Upper lobe of right lung (tissue), 1 donor: ENCODE results near the gene CNTNAP2. TPM values are rescaled to one million over a fixed set of nuclear protein-coding genes. Genes with fewer than 3 reads are reported as not detected.

ENCODE experiments used
- ATAC-seq: fragments of 200-7000 bp; cut with Tn5 transposase; one replicate; pipeline ENCODE4 v1.9.1; 2020; ENCODE audit warnings: mild to moderate bottlenecking, moderate library complexity
- DNase-seq: peaks from one replicate; pipeline ENCODE4 v3.0.0-alpha.2; 2020
- H3K27ac ChIP-seq: fragments of 200-600 bp; one replicate; pipeline ENCODE4 v1.8.0; 2022
- H3K27me3 ChIP-seq: fragments of 200-600 bp; one replicate; pipeline ENCODE4 v1.8.0; 2022; ENCODE audit warnings: mild to moderate bottlenecking
- H3K36me3 ChIP-seq: fragments of 200-600 bp; one replicate; pipeline ENCODE4 v1.8.0; 2022
- H3K4me1 ChIP-seq: fragments of 200-600 bp; one replicate; pipeline ENCODE4 v1.8.0; 2022
- H3K4me3 ChIP-seq: fragments of 200-600 bp; one replicate; pipeline ENCODE4 v1.8.0; 2022; ENCODE audit warnings: mild to moderate bottlenecking
- H3K9me3 ChIP-seq: fragments of 200-600 bp; one replicate; pipeline ENCODE4 v1.8.0; 2022
- intact Hi-C: fragments of 100-400 bp; cut with DNase I; formaldehyde crosslinking; loops from one replicate; pipeline ENCODE4 v1.11.0; 2022
- total RNA-seq: library from RNA; stranded (reverse); fragmentation: NEBNext Ultra II Directional; extraction: Animal tissue kit (Norgen Biotek cat#: 25700); gene quantifications from one replicate; pipeline ENCODE4 v1.2.1, GENCODE V29; 2021
- TF ChIP-seq, protein P1 (sequence below): fragments of 200-600 bp; IDR thresholded peaks from one replicate; pipeline ENCODE4 v1.8.0; 2022; ENCODE audit warnings: antibody characterized with exemption
- donor health status: DM: no; HTN: yes; CAD: no; lungs with severe emphysema.

Gene CNTNAP2
- total RNA-seq, 1 donor from 2014 or later: 0.41 TPM

- DNase-seq: no peak
- H3K27me3 ChIP-seq: no peaks in the 10 kb centered on the region
- no peak for ATAC-seq
Measured at GRCh38 chr7:147483634-147484292, 1367.2 kb downstream of the CNTNAP2 start.

DNA sequence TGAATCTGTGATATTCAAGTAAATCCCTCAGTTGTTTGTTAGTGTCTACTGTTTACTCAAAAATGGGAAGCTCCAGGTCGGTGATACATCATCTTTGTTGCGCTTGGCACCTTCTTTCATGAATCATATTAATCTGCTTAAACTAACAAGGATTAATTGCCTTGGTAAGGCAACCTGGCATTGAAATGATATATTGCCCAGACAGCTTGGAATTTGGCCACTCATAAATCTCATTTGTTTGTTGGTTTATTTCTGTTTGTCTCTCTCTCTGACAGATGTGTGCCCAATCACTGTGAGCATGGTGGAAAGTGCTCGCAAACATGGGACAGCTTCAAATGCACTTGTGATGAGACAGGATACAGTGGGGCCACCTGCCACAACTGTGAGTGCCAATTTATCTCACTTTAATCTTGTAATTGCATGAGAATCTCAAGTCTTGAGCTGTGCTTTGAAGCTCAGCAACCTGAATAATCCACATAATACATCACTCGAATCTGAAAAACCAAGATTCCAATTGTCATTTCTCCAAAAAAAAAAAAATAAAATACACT, 1369.1 kb downstream of the CNTNAP2 start:
- Histone ChIP-seq H3K36me3 (no peaks in the 10 kb centered on the region), H3K27me3 (no peaks in the 10 kb centered on the region), H3K4me1 (no peaks in the 10 kb centered on the region), H3K27ac (no peak overlapping the region), H3K9me3 (no peaks in the 10 kb centered on the region), H3K4me3 (no peak overlapping the region)
- DNase-seq: no peak
- intact Hi-C loops: no loop called here
- TF ChIP-seq, protein P1, sequence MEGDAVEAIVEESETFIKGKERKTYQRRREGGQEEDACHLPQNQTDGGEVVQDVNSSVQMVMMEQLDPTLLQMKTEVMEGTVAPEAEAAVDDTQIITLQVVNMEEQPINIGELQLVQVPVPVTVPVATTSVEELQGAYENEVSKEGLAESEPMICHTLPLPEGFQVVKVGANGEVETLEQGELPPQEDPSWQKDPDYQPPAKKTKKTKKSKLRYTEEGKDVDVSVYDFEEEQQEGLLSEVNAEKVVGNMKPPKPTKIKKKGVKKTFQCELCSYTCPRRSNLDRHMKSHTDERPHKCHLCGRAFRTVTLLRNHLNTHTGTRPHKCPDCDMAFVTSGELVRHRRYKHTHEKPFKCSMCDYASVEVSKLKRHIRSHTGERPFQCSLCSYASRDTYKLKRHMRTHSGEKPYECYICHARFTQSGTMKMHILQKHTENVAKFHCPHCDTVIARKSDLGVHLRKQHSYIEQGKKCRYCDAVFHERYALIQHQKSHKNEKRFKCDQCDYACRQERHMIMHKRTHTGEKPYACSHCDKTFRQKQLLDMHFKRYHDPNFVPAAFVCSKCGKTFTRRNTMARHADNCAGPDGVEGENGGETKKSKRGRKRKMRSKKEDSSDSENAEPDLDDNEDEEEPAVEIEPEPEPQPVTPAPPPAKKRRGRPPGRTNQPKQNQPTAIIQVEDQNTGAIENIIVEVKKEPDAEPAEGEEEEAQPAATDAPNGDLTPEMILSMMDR: no peak
- no peak for ATAC-seq

More at GRCh38 chr7:147483634-147484292, 1367.2 kb downstream of the CNTNAP2 start:
- TF ChIP-seq, protein P1: no peak
- no peaks in the 10 kb centered on the region for H3K4me1 ChIP-seq
- intact Hi-C loops: no loop called here
- H3K36me3 ChIP-seq: no peaks in the 10 kb centered on the region
- H3K27ac ChIP-seq: no peak overlapping the region
- no peaks in the 10 kb centered on the region for H3K9me3 ChIP-seq
- H3K4me3 ChIP-seq: no peak overlapping the region

DNA sequence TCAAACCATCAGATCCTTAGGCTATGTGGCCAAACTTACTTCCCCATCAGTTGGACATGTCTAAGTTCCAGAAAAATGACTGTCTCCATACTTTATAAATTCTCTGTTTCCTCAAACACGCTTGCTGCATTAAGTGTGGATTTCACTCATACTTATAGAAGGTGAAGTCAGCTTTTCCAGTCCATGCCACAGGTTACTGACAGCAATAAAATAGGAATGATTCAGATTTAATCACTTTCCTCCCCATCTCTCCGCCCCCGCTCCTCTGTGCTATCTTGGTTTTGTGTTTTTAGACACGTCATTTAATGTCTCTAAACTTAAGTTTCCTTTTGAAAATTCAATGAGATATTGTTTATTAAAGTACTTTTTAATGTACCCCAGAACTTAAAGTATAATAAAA, 1376.0 kb downstream of the CNTNAP2 start:
- no peaks in the 10 kb centered on the region for H3K27me3 ChIP-seq
- no peaks in the 10 kb centered on the region for H3K36me3 ChIP-seq
- no peaks in the 10 kb centered on the region for H3K9me3 ChIP-seq
- H3K4me1 ChIP-seq: no peaks in the 10 kb centered on the region
- ATAC-seq (no peak), DNase-seq (no peak)
- no peak overlapping the region for H3K27ac ChIP-seq
- TF ChIP-seq, protein P1: no peak
- H3K4me3 ChIP-seq: no peak overlapping the region
- intact Hi-C loops: no loop called here

DNA sequence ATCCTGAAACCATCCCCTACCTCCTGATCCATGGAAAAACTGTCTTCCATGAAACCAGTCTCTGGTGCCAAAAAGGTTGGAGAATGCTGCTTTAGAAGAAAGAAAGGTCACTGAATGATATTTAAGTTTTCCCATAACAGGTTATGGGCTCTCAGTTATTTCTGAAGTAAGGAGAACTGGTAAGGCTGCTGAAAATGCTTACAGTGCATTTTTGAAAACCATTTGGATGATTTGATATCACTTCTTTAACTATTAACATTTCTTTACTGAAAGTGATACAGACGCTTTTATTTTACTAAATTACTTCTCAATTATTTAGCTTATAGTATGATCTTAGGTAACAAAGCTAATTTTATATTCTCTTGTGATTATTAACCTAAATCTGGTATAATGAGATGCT, 1379.6 kb downstream of the CNTNAP2 start:
- no peak overlapping the region for H3K4me3 ChIP-seq

DNA sequence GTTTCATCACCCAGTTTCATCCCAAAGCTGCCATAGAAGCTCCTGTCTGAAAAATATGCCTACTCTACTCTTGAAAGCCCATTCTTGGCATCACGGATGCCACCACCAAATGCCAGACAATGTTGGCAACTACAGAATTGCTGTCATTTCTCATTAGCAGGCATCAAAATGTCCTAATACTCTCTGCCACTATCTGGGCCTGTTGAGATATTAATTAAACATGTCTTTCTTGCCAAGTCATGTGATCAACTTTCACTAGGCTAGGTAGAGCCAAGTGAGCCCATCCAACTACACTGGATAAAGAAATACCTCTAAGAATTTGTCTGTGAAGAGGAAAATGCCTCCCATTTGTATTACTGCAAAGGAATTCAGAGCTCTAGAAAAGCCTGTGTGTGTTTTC, 1380.6 kb downstream of the CNTNAP2 start:
- DNase-seq: no peak
- Histone ChIP-seq H3K27ac (no peak overlapping the region), H3K36me3 (no peaks in the 10 kb centered on the region), H3K27me3 (no peaks in the 10 kb centered on the region), H3K9me3 (no peaks in the 10 kb centered on the region), H3K4me3 (no peak overlapping the region), H3K4me1 (no peaks in the 10 kb centered on the region)
- no peak for ATAC-seq
- intact Hi-C loops: no loop called here
- TF ChIP-seq, protein P1: no peak

More for the DNA sequence above, 1379.6 kb downstream of the CNTNAP2 start:
- intact Hi-C loops: no loop called here
- Histone ChIP-seq H3K27me3 (no peaks in the 10 kb centered on the region), H3K36me3 (no peaks in the 10 kb centered on the region), H3K9me3 (no peaks in the 10 kb centered on the region), H3K27ac (no peak overlapping the region), H3K4me1 (no peaks in the 10 kb centered on the region)
- DNase-seq (no peak), ATAC-seq (no peak)
- TF ChIP-seq, protein P1: no peak
